Right renal cortex interstitium (tissue), 3 donors: Measurements from ENCODE around the gene TTC39A. TPM values are rescaled to one million over a fixed set of nuclear protein-coding genes. Genes with fewer than 3 reads are reported as not detected.
"Not testable (repeated sequence)": the region's sequence is repeated elsewhere in the genome, so short reads cannot be mapped to it uniquely, and the experiment has no call there.

Experiments used
- DNase-seq, 3 donors: peaks; one replicate each; pipeline ENCODE4 v3.0.0-alpha.2; 2013; ENCODE audit warnings: low read depth in 3 of 3, low spot score in 2 of 3
- polyA plus RNA-seq, 3 donors: library from polyadenylated mRNA; unstranded; fragments of 120-200 nt; gene quantifications; one replicate each; pipeline ENCODE4 v1.2.1, GENCODE V29; 2013; ENCODE audit not compliant: insufficient read length in 3 of 3

The TTC39A gene
- polyA plus RNA-seq, 3 donors, result 7.5 to 9.9 (median 9.1) TPM

- DNase-seq, result no peak
These were observed 57.4 kb downstream of the TTC39A start for GRCh38 chr1:51272916-51273315.

GRCh38 chr1:51270751-51271150 is 59.6 kb downstream of the TTC39A start:
- DNase-seq, result no peak

GRCh38 chr1:51268634-51269033 is 61.7 kb downstream of the TTC39A start:
- no peak for DNase-seq

- DNase-seq, result no peak
These were observed 63.6 kb downstream of the TTC39A start for GRCh38 chr1:51266791-51267190.

GRCh38 chr1:51266181-51266580 is 64.2 kb downstream of the TTC39A start:
- no peak for DNase-seq

GRCh38 chr1:51265618-51266017 is 64.7 kb downstream of the TTC39A start:
- DNase-seq, result no peak

GRCh38 chr1:51264451-51264850 is 65.9 kb downstream of the TTC39A start:
- DNase-seq, result no peak

- DNase-seq, result no peak
These were observed 67.0 kb downstream of the TTC39A start for GRCh38 chr1:51263147-51263877.

- no peak for DNase-seq
These were observed 75.0 kb downstream of the TTC39A start for GRCh38 chr1:51255331-51255730.

GRCh38 chr1:51253691-51254090 is 76.7 kb downstream of the TTC39A start:
- no peak for DNase-seq

- no peak for DNase-seq
These were observed 78.0 kb downstream of the TTC39A start for GRCh38 chr1:51252366-51252765.

GRCh38 chr1:51251165-51251564 is 79.2 kb downstream of the TTC39A start:
- DNase-seq, result not testable (repeated sequence)

- not testable (repeated sequence) for DNase-seq
These were observed 79.6 kb downstream of the TTC39A start for GRCh38 chr1:51250729-51251128.

GRCh38 chr1:51249445-51249844 is 80.9 kb downstream of the TTC39A start:
- no peak for DNase-seq

- no peak for DNase-seq
These were observed 82.9 kb downstream of the TTC39A start for GRCh38 chr1:51247499-51247898.

- no peak for DNase-seq
These were observed 83.3 kb downstream of the TTC39A start for GRCh38 chr1:51247022-51247421.

GRCh38 chr1:51242546-51242945 is 87.8 kb downstream of the TTC39A start:
- no peak for DNase-seq

GRCh38 chr1:51241119-51241518 is 89.2 kb downstream of the TTC39A start:
- no peak for DNase-seq

GRCh38 chr1:51240084-51240483 is 90.3 kb downstream of the TTC39A start:
- no peak for DNase-seq

- DNase-seq, result peak in 1 of 3 donors; percentile 36
These were observed 92.3 kb downstream of the TTC39A start for GRCh38 chr1:51238034-51238403.

- peak in 1 of 3 donors; percentile 31 for DNase-seq
These were observed 92.9 kb downstream of the TTC39A start for GRCh38 chr1:51237351-51238033.
